HG03457 (cell line): Measurements from ENCODE around the gene KLHL40.

ENCODE experiments used
- ATAC-seq: cut with Tn5 transposase; IDR thresholded peaks from one replicate; pipeline ENCODE4 v1.9.1; 2021; ENCODE audit warnings: moderate number of reproducible peaks; ENCODE audit not compliant: unreplicated experiment

KLHL40 gene

GRCh38 chr3:42685363-42685881 lies at the start of gene KLHL40:
TSS of gene KLHL40 (plus strand) at chr3:42685537. CDS start at chr3:42685619, 82 bp downstream.
- ATAC-seq = no peak

GRCh38 chr3:42637001-42637400 lies 48.3 kb upstream of the KLHL40 start:
- ATAC-seq = no peak

GRCh38 chr3:42638339-42638842 lies 46.9 kb upstream of the KLHL40 start:
- ATAC-seq = no peak

GRCh38 chr3:42639192-42639591 lies 46.1 kb upstream of the KLHL40 start:
- no peak for ATAC-seq

- ATAC-seq = no peak
Observed at GRCh38 chr3:42640129-42640528, 45.2 kb upstream of the KLHL40 start.

- no peak for ATAC-seq
Observed at GRCh38 chr3:42640771-42641370, 44.5 kb upstream of the KLHL40 start.

GRCh38 chr3:42647821-42648459 lies 37.4 kb upstream of the KLHL40 start:
- no peak for ATAC-seq

- ATAC-seq = no peak
Observed at GRCh38 chr3:42649006-42649405, 36.3 kb upstream of the KLHL40 start.

GRCh38 chr3:42649783-42650182 lies 35.6 kb upstream of the KLHL40 start:
- no peak for ATAC-seq

GRCh38 chr3:42651248-42652091 lies 33.9 kb upstream of the KLHL40 start:
- ATAC-seq = no peak

GRCh38 chr3:42652251-42652610 lies 33.1 kb upstream of the KLHL40 start:
- peak; percentile 22 for ATAC-seq

GRCh38 chr3:42652611-42653302 lies 32.6 kb upstream of the KLHL40 start:
- peak; percentile 40 for ATAC-seq

GRCh38 chr3:42653303-42653559 lies 32.1 kb upstream of the KLHL40 start:
- no peak for ATAC-seq

- ATAC-seq = no peak
Observed at GRCh38 chr3:42653560-42654330, 31.6 kb upstream of the KLHL40 start, which contains the start of gene ZBTB47. TSS of gene ZBTB47 (plus strand) at chr3:42653697. CDS start at chr3:42658356, 4,659 bp downstream.

- ATAC-seq = no peak
Observed at GRCh38 chr3:42654331-42655201, 30.8 kb upstream of the KLHL40 start.

GRCh38 chr3:42655331-42655888 lies 29.9 kb upstream of the KLHL40 start:
- no peak for ATAC-seq

- no peak for ATAC-seq
Observed at GRCh38 chr3:42655980-42656679, 29.2 kb upstream of the KLHL40 start.
